BLaER1 treated with 17β-estradiol and CSF1 and Interleukin-3, amounts not matched to agents 10 nM and 100 nM (cell line): ENCODE results near the gene C1QC.
A peak's percentile ranks its signal among the peaks of the same experiment; 100 is the strongest.

ENCODE experiments used
- H3K27ac ChIP-seq, 11 experiments: shearing (Covaris generic); formaldehyde crosslinking; 2 replicates each; pipeline ENCODE4 v1.8.1; 2022
- H3K27me3 ChIP-seq, 11 experiments: shearing (Covaris generic); formaldehyde crosslinking; 2 replicates each; pipeline ENCODE4 v1.8.1; 2022
- H3K36me3 ChIP-seq, 11 experiments: shearing (Covaris generic); formaldehyde crosslinking; 2 replicates each; pipeline ENCODE4 v1.8.1; 2022
- H3K4me1 ChIP-seq, 10 experiments: shearing (Covaris generic); formaldehyde crosslinking; 2 replicates each; pipeline ENCODE4 v1.8.1; 2022
- H3K4me2 ChIP-seq, 11 experiments: shearing (Covaris generic); formaldehyde crosslinking; 2 replicates each; pipeline ENCODE4 v1.8.1; 2022
- H3K4me3 ChIP-seq, 10 experiments: shearing (Covaris generic); formaldehyde crosslinking; 2 replicates each; pipeline ENCODE4 v1.8.1; 2022
- H3K9ac ChIP-seq, 11 experiments: shearing (Covaris generic); formaldehyde crosslinking; 2 replicates each; pipeline ENCODE4 v1.8.1; 2022
- H3K9me3 ChIP-seq, 11 experiments: shearing (Covaris generic); formaldehyde crosslinking; replicated peaks in 1 of 11; 2 replicates each; pipeline ENCODE4 v1.8.1; 2022
- H4K20me1 ChIP-seq, 11 experiments: shearing (Covaris generic); formaldehyde crosslinking; 2 replicates each; pipeline ENCODE4 v1.8.1; 2022
- Cebpa-rat ChIP-seq, 11 experiments: shearing (Covaris generic); IDR thresholded peaks; 2 replicates each; pipeline ENCODE4 v1.8.1; 2022

Gene C1QC

DNA sequence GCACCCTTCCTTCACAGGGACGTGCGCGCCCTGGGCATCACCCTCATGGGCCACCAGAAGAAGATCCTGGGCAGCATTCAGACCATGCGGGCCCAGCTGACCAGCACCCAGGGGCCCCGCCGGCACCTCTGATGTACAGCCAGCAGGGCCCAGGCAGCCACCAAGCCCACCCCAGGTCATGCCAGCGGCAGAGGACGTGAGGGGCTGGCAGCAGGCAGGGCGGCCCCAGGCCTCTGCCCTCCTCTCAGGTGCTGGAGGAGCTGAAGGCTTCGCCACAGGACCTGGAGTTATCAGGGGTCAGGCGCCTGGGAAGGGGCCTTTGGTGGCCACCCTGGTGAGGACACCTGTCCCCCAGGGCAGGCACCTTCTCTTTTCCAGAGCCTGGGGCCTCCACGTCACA, 41.8 kb upstream of the C1QC start:
- no peak for TF ChIP-seq Cebpa-rat (IDR thresholded peaks at IDR 0.05)
- no peaks in the 10 kb centered on the region for H3K36me3 ChIP-seq
- H3K4me2 ChIP-seq = no peak overlapping the region
- H3K4me1 ChIP-seq = peaks cover 0 to 12% (median 6%) of the 10 kb centered on the region in 10 experiments; a peak in 9 of 20 replicates
- H4K20me1 ChIP-seq = peaks cover 0 to 17% (median 0%) of the 10 kb centered on the region in 11 experiments; a peak in 4 of 22 replicates
- H3K27me3 ChIP-seq = no peaks in the 10 kb centered on the region
- H3K4me3 ChIP-seq = no peak overlapping the region
- H3K9ac ChIP-seq = no peak overlapping the region
- no peak overlapping the region for H3K27ac ChIP-seq
- H3K9me3 ChIP-seq = no peaks in the 10 kb centered on the region

DNA sequence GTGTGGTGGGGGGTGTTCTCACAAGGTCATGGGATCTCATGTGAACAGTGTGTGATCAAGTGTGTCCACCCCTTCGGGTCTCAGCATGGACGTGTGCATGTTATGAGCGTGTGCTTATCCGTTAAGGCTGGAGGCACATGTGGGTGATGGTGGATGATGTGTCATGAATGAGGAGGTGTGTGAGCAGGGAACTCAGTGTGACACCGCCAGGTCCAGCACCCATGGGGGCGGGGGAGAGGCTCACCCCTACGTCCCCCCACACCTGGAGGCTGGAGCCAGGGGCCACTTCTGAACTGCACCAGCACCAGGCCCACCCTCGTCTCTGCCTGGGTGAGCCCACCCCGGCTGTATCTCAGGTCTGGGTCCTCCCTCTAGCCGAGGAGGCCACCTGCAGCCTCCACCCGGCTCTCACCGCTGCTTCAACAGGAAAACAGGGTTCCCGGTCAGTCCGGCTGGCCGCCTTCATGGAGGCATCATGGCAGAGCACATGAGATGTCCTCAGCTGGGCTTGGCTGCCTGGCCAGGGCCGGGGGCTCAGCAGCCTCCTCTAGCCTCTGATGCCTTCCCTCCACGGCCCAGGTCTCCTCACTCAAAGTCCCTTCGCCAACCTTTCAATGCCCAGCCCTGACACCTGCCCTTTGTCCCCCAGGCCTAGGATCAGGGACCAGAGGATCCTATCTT, 41.2 kb upstream of the C1QC start:
- Histone ChIP-seq H4K20me1 (peaks cover 0 to 18% (median 0%) of the 10 kb centered on the region in 11 experiments; a peak in 4 of 22 replicates), H3K9ac (no peak overlapping the region), H3K27me3 (peaks cover 0 to 1% (median 0%) of the 10 kb centered on the region in 11 experiments; a peak in 7 of 22 replicates)

GRCh38 chr1:22606161-22606560, 37.3 kb upstream of the C1QC start:
- Histone ChIP-seq H3K27me3 (peaks cover 19 to 41% (median 32%) of the 10 kb centered on the region in 11 experiments), H4K20me1 (peaks cover 0 to 31% (median 6%) of the 10 kb centered on the region in 11 experiments; a peak in 10 of 22 replicates), H3K4me3 (no peak overlapping the region), H3K4me2 (peak overlapping the region in 7 of 11 experiments; percentile 0 to 44 (median 27); a peak in 7 of 22 replicates), H3K9me3 (no peaks in the 10 kb centered on the region), H3K36me3 (no peaks in the 10 kb centered on the region), H3K9ac (no peak overlapping the region), H3K27ac (no peak overlapping the region), H3K4me1 (peaks cover 0 to 22% (median 6%) of the 10 kb centered on the region in 10 experiments; a peak in 10 of 20 replicates)
- no peak for TF ChIP-seq Cebpa-rat (IDR thresholded peaks at IDR 0.05)

More for the DNA sequence above, 41.2 kb upstream of the C1QC start:
- Histone ChIP-seq H3K4me2 (no peak overlapping the region), H3K27ac (no peak overlapping the region), H3K36me3 (no peaks in the 10 kb centered on the region), H3K4me3 (no peak overlapping the region), H3K4me1 (peaks cover 0 to 12% (median 6%) of the 10 kb centered on the region in 10 experiments; a peak in 9 of 20 replicates), H3K9me3 (no peaks in the 10 kb centered on the region)
- TF ChIP-seq Cebpa-rat (IDR thresholded peaks at IDR 0.05) = no peak

DNA sequence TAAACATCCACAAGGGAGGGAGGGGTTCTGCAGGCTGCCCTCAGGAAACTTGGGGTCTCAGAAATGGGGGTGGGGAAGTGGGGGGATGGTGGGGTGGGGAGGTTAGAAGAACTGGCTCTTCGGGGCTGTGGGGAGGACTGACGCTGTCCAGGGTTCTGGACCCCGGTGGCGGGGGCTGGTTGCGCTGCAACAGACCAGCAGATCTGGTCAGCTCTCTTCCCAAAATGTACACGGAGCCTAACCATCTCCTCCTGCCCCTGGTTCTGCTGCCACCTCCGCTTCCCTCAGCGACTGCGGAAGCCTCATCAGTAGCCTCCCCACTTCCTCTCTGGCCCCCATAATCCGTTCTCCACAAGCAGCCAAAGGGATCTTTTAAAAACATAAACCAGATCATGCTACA, 36.3 kb upstream of the C1QC start:
- Histone ChIP-seq H3K27ac (no peak overlapping the region), H3K4me1 (peaks cover 0 to 22% (median 6%) of the 10 kb centered on the region in 10 experiments; a peak in 10 of 20 replicates), H3K9me3 (no peaks in the 10 kb centered on the region), H3K27me3 (peaks cover 19 to 43% (median 32%) of the 10 kb centered on the region in 11 experiments), H3K4me3 (no peak overlapping the region), H3K36me3 (no peaks in the 10 kb centered on the region), H3K9ac (no peak overlapping the region), H3K4me2 (no peak overlapping the region), H4K20me1 (peaks cover 0 to 32% (median 6%) of the 10 kb centered on the region in 11 experiments; a peak in 11 of 22 replicates)
- no peak for TF ChIP-seq Cebpa-rat (IDR thresholded peaks at IDR 0.05)

- H3K4me2 ChIP-seq = peak overlapping the region in 2 of 11 experiments; percentile 33 to 65; a peak in 3 of 22 replicates
- H3K27ac ChIP-seq = no peak overlapping the region
- H3K36me3 ChIP-seq = no peaks in the 10 kb centered on the region
- TF ChIP-seq Cebpa-rat (IDR thresholded peaks at IDR 0.05) = no peak
- H3K9ac ChIP-seq = no peak overlapping the region
- H3K27me3 ChIP-seq = peaks cover 19 to 47% (median 34%) of the 10 kb centered on the region in 11 experiments
- peaks cover 0 to 22% (median 6%) of the 10 kb centered on the region in 10 experiments; a peak in 10 of 20 replicates for H3K4me1 ChIP-seq
- H3K4me3 ChIP-seq = no peak overlapping the region
- peaks cover 0 to 34% (median 6%) of the 10 kb centered on the region in 11 experiments; a peak in 10 of 22 replicates for H4K20me1 ChIP-seq
- no peaks in the 10 kb centered on the region for H3K9me3 ChIP-seq
These were observed 35.1 kb upstream of the C1QC start for GRCh38 chr1:22608361-22608760.

DNA sequence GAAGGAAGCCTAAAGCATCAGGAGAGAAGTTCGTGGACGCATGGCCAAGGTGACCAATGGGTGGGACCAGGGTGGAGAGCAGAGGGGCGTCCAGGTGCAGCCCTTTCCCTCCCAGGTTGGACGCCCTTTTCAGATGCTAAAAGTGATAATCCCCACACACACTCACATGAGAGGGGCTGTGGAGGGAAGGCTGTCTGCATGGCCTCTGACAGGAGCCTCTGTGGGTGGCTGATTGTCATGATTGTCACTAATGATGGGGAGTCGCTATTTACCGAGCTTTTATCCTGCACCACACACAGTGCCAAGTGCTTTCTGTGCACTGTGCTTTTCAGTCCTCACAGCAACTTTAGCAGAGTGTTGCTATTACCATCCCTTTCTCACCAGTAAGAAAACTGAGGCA, 34.1 kb upstream of the C1QC start:
- Histone ChIP-seq H3K36me3 (no peaks in the 10 kb centered on the region), H3K4me2 (no peak overlapping the region), H3K27ac (no peak overlapping the region), H3K27me3 (peaks cover 19 to 56% (median 38%) of the 10 kb centered on the region in 11 experiments), H3K4me1 (peaks cover 0 to 22% (median 6%) of the 10 kb centered on the region in 10 experiments; a peak in 10 of 20 replicates), H3K9ac (no peak overlapping the region), H4K20me1 (peaks cover 0 to 39% (median 6%) of the 10 kb centered on the region in 11 experiments; a peak in 10 of 22 replicates), H3K4me3 (no peak overlapping the region), H3K9me3 (no peaks in the 10 kb centered on the region)
- TF ChIP-seq Cebpa-rat (IDR thresholded peaks at IDR 0.05) = no peak

GRCh38 chr1:22611530-22611947, 31.9 kb upstream of the C1QC start:
- Histone ChIP-seq H3K4me2 (no peak overlapping the region), H3K27ac (no peak overlapping the region), H3K9ac (no peak overlapping the region), H3K27me3 (peaks cover 19 to 58% (median 40%) of the 10 kb centered on the region in 11 experiments), H3K36me3 (no peaks in the 10 kb centered on the region), H3K4me3 (no peak overlapping the region), H4K20me1 (peaks cover 0 to 51% (median 5%) of the 10 kb centered on the region in 11 experiments; a peak in 9 of 22 replicates), H3K9me3 (no peaks in the 10 kb centered on the region), H3K4me1 (peaks cover 1 to 21% (median 7%) of the 10 kb centered on the region in 10 experiments; a peak in 17 of 20 replicates)
- no peak for TF ChIP-seq Cebpa-rat (IDR thresholded peaks at IDR 0.05)

- H3K9me3 ChIP-seq = no peaks in the 10 kb centered on the region
- no peak overlapping the region for H3K27ac ChIP-seq
- H3K4me3 ChIP-seq = no peak overlapping the region
- H3K9ac ChIP-seq = no peak overlapping the region
- H4K20me1 ChIP-seq = peaks cover 0 to 44% (median 5%) of the 10 kb centered on the region in 11 experiments; a peak in 9 of 22 replicates
- no peak for TF ChIP-seq Cebpa-rat (IDR thresholded peaks at IDR 0.05)
- H3K27me3 ChIP-seq = peaks cover 19 to 54% (median 41%) of the 10 kb centered on the region in 11 experiments
- H3K4me1 ChIP-seq = peaks cover 14 to 33% (median 20%) of the 10 kb centered on the region in 10 experiments
- no peak overlapping the region for H3K4me2 ChIP-seq
- no peaks in the 10 kb centered on the region for H3K36me3 ChIP-seq
These were observed 30.5 kb upstream of the C1QC start for GRCh38 chr1:22612671-22613571.

DNA sequence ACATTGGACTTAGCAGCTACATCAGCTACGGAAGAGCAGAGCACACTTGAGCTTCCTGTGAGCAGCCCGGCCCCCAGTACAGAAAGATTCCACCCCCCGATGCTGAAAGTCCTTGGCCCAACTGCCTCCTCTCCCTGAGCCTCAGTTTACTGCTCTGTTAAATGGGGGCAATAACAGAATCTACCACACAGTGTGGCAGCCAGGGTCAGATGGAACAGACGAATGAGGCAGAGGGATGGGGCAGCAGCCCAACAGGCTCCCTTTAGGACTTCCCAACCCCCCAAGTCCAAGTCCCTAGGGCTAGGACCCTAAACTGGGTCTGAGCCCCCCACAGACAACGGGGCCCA, 29.9 kb upstream of the C1QC start:
- H3K27me3 ChIP-seq = peaks cover 13 to 53% (median 35%) of the 10 kb centered on the region in 11 experiments
- no peak overlapping the region for H3K4me3 ChIP-seq
- H4K20me1 ChIP-seq = peaks cover 0 to 43% (median 5%) of the 10 kb centered on the region in 11 experiments; a peak in 9 of 22 replicates

More for the DNA sequence above, 29.9 kb upstream of the C1QC start:
- Histone ChIP-seq H3K9ac (no peak overlapping the region), H3K4me2 (no peak overlapping the region), H3K27ac (no peak overlapping the region), H3K9me3 (no peaks in the 10 kb centered on the region), H3K4me1 (peaks cover 20 to 33% (median 26%) of the 10 kb centered on the region in 10 experiments), H3K36me3 (no peaks in the 10 kb centered on the region)
- no peak for TF ChIP-seq Cebpa-rat (IDR thresholded peaks at IDR 0.05)
